H1 (cell line): ENCODE measurements around the gene PRMT9. TPM values are rescaled to one million over a fixed set of nuclear protein-coding genes. Genes with fewer than 3 reads are reported as not detected.

Experiments used
- BRCA1 ChIP-seq: IDR thresholded peaks from 2 replicates; pipeline ENCODE4 v1.6.1; 2012; ENCODE audit warnings: low read depth, low read length, improper control_type of control experiment
- CHD7 ChIP-seq: fragments of 300-600 bp; sonication (generic); IDR thresholded peaks from 2 replicates; pipeline ENCODE4 v1.7.1; 2012; ENCODE audit warnings: low read length, moderate library complexity, mild to moderate bottlenecking, inconsistent platforms; ENCODE audit not compliant: insufficient replicate concordance
- E2F6 ChIP-seq: IDR thresholded peaks from 2 replicates; pipeline ENCODE4 v1.6.1; 2012; ENCODE audit warnings: inconsistent platforms
- EGR1 ChIP-seq: IDR thresholded peaks from 2 replicates; pipeline ENCODE4 v1.6.1; 2011; ENCODE audit warnings: low read depth, low read length, borderline replicate concordance
- EZH2 ChIP-seq: fragments of 200-600 bp; sonication (generic); IDR thresholded peaks from 2 replicates; pipeline ENCODE4 v1.7.1; 2012; ENCODE audit warnings: low read depth, mild to moderate bottlenecking, moderate library complexity, low read length, inconsistent platforms; ENCODE audit not compliant: severe bottlenecking
- MAFK ChIP-seq: IDR thresholded peaks from 2 replicates; pipeline ENCODE4 v1.6.1; 2012; ENCODE audit warnings: low read depth, mild to moderate bottlenecking, improper control_type of control experiment, low read length
- NANOG ChIP-seq: IDR thresholded peaks from 2 replicates; pipeline ENCODE4 v1.6.1; 2011; ENCODE audit warnings: low read length, low read depth, mild to moderate bottlenecking, inconsistent platforms; ENCODE audit not compliant: insufficient read depth, poor library complexity, severe bottlenecking
- PHF8 ChIP-seq: fragments of 200-600 bp; sonication (generic); conservative IDR thresholded peaks from 2 replicates; pipeline ENCODE4 v1.7.1; 2012; ENCODE audit warnings: low read depth, mild to moderate bottlenecking, inconsistent platforms, low read length, moderate library complexity
- POU5F1 ChIP-seq: IDR thresholded peaks from 2 replicates; pipeline ENCODE4 v1.6.1; 2011; ENCODE audit warnings: low read depth, mild to moderate bottlenecking, low read length, moderate library complexity
- SAP30 ChIP-seq: fragments of 300-600 bp; sonication (generic); IDR thresholded peaks from 2 replicates; pipeline ENCODE4 v1.7.1; 2012; ENCODE audit warnings: low read length, moderate library complexity, mild to moderate bottlenecking, inconsistent platforms; ENCODE audit not compliant: insufficient read depth, insufficient replicate concordance
- SUZ12 ChIP-seq: fragments of 200-600 bp; sonication (generic); IDR thresholded peaks from 2 replicates; pipeline ENCODE4 v1.6.1; 2012; ENCODE audit warnings: mild to moderate bottlenecking, inconsistent platforms, low read length, moderate library complexity, mixed read lengths
- polyA plus RNA-seq, 7 experiments: library from polyadenylated mRNA; depleted of rRNA in 3 of 7; stranded (reverse) in 5 of 7; unstranded in 2 of 7; fragments of >200 nt in 5 of 7; fragments of 200-250 nt in 2 of 7; gene quantifications; 1 replicate in 5 of 7; 2 replicates in 1 of 7; 4 replicates in 1 of 7; pipeline versions ENCODE4 v1.2.1 to v1.2.3, GENCODE V29; 2011 to 2013; ENCODE audit warnings: missing spikeins in 2 of 7, mixed read lengths in 2 of 7
- total RNA-seq: library from RNA; stranded (reverse); fragmentation: NEBNext Ultra II Directional; extraction: Animal tissue kit (Norgen Biotek cat#: 25700); gene quantifications from 2 replicates; pipeline ENCODE4 v1.2.1, GENCODE V29; 2021

The PRMT9 gene
- total and polyA plus RNA-seq, 2 of the 8 experiments (the other 6 are each of a cell fraction or from before 2014, with no cell fraction given): 3.8 to 9.6 TPM

DNA sequence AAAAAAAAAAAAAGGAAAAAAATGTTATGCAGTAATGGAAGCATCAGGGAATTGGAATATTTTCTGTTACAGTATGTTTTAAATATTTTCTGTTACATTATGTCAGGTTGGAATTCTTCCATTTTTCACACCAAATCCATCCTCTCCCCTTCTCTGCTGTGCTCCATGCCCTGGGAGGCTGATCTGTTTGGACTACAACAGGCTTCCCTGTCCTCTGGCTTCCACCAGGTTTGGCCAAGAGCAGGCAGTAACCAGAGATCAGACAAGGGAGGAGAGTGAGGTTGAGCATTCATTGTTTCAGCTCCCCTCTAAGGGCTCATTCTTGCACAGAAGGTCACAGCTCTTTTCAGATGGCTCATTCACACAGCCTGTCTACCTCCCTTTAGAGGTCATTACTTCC lies 78.5 kb downstream of the PRMT9 start (continued):
- TF ChIP-seq CHD7 (no peak), PHF8 (no peak), POU5F1 (no peak), EZH2 (no peak), MAFK (no peak), SAP30 (no peak), BRCA1 (no peak), E2F6 (no peak), EGR1 (no peak), NANOG (no peak), SUZ12 (no peak)
